OCI-LY1 (cell line): Measurements from ENCODE around the gene EFCC1.

Source experiments
- H2AFZ ChIP-seq: fragments of 200-600 bp; sonication (generic), shearing (Covaris generic); 2 replicates; pipeline ENCODE4 v1.6.0; 2014; ENCODE audit warnings: antibody characterized with exemption, mild to moderate bottlenecking, low read length
- H3F3A ChIP-seq: fragments of 200-600 bp; sonication (generic), shearing (Covaris generic); 2 replicates; pipeline ENCODE4 v1.6.0; 2014; ENCODE audit warnings: mild to moderate bottlenecking, antibody characterized with exemption, low read length, moderate library complexity; ENCODE audit not compliant: insufficient read depth
- H3K27ac ChIP-seq: fragments of 200-600 bp; sonication (generic); 2 replicates; pipeline ENCODE4 v1.5.1; 2014; ENCODE audit warnings: low read length, mixed run types, mild to moderate bottlenecking, low read depth; ENCODE audit not compliant: poor library complexity, severe bottlenecking
- H3K27me3 ChIP-seq: fragments of 200-600 bp; sonication (generic); 2 replicates; pipeline ENCODE4 v1.6.0; 2014; ENCODE audit warnings: antibody characterized with exemption, mild to moderate bottlenecking, low read length, moderate library complexity; ENCODE audit not compliant: insufficient read depth
- H3K36me3 ChIP-seq: fragments of 200-600 bp; sonication (generic); 2 replicates; pipeline ENCODE4 v1.6.1; 2014; ENCODE audit warnings: mild to moderate bottlenecking, antibody characterized with exemption, low read length, moderate library complexity, mixed read lengths; ENCODE audit not compliant: insufficient read depth
- H3K4me1 ChIP-seq: fragments of 200-600 bp; sonication (generic); 2 replicates; pipeline ENCODE4 v1.5.1; 2014; ENCODE audit warnings: mild to moderate bottlenecking, low read length, moderate library complexity; ENCODE audit not compliant: insufficient read depth, severe bottlenecking
- H3K4me2 ChIP-seq: fragments of 200-600 bp; sonication (generic), shearing (Covaris generic); 2 replicates; pipeline ENCODE4 v1.6.1; 2014; ENCODE audit warnings: low read length
- H3K4me3 ChIP-seq: fragments of 200-600 bp; sonication (generic); 2 replicates; pipeline ENCODE4 v1.5.1; 2014; ENCODE audit warnings: low read length, low read depth, mild to moderate bottlenecking, mixed read lengths; ENCODE audit not compliant: poor library complexity, severe bottlenecking
- H3K79me2 ChIP-seq: fragments of 200-600 bp; shearing (Covaris generic); 2 replicates; pipeline ENCODE4 v1.6.1; 2016; ENCODE audit warnings: mixed run types, low read length, mixed read lengths; ENCODE audit not compliant: insufficient read depth
- H3K9ac ChIP-seq: fragments of 200-600 bp; sonication (generic), shearing (Covaris generic); 2 replicates; pipeline ENCODE4 v1.6.1; 2014; ENCODE audit warnings: mild to moderate bottlenecking, low read length, mixed read lengths
- H3K9me2 ChIP-seq: fragments of 200-600 bp; sonication (generic), shearing (Covaris generic); 2 replicates; pipeline ENCODE4 v1.6.1; 2014; ENCODE audit warnings: low read depth, mild to moderate bottlenecking, low read length, mixed read lengths
- H3K9me3 ChIP-seq: fragments of 200-600 bp; shearing (Covaris generic); 2 replicates; pipeline ENCODE4 v1.6.1; 2014; ENCODE audit warnings: low read length, mixed read lengths
- H4K20me1 ChIP-seq: fragments of 200-600 bp; sonication (generic), shearing (Covaris generic); 2 replicates; pipeline ENCODE4 v1.6.0; 2016; ENCODE audit warnings: mild to moderate bottlenecking, low read length; ENCODE audit not compliant: insufficient read depth
- EZH2 ChIP-seq: fragments of 200-600 bp; sonication (generic), shearing (Covaris generic); IDR thresholded peaks from 2 replicates; pipeline ENCODE4 v1.8.0; 2017; ENCODE audit warnings: borderline replicate concordance, mixed run types, mild to moderate bottlenecking, antibody characterized with exemption, low read length, moderate library complexity, mixed read lengths
- TF ChIP-seq, protein P1 (sequence below): fragments of 200-600 bp; sonication (generic), shearing (Covaris generic); IDR thresholded peaks from 2 replicates; pipeline ENCODE4 v1.5.1; 2017; ENCODE audit warnings: mild to moderate bottlenecking, antibody characterized with exemption, low read length, moderate library complexity, mixed read lengths

Gene EFCC1

DNA sequence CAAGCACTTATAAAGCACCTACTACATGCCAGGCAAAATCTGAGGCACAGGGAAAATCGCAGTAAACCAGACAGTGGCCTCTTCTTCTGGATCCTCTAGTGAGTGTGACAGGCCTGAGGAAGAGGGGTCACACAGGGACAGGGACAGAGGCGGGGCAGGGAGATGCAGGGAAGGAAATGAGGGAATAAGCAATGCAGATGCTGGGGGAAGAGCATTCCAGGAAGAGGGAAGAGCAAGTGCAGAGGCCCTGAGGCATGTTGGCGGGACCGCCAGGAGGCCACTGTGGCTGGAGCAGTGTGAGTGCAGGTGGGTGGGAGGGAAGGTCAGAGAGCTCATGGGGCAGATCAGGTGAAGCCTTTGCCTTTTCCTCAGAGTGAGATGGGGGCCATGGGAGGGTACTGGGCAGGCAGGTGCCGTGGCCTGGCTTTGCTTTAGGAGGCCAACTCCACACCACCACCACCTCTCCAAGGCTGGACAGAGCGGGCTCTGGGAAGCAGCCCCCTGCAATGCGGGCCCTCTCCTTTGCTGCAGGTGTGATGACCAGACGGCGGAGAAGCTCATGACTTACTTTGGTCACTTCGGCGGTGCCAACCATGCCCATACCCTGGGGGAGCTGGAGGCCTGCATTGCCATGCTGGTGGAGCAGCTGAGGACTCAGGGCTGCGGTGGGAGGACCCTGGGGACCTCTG is 32.7 kb downstream of the EFCC1 start:
- H3K4me1 ChIP-seq, result no peaks in the 10 kb centered on the region
- no peak for TF ChIP-seq EZH2
- TF ChIP-seq, protein P1, sequence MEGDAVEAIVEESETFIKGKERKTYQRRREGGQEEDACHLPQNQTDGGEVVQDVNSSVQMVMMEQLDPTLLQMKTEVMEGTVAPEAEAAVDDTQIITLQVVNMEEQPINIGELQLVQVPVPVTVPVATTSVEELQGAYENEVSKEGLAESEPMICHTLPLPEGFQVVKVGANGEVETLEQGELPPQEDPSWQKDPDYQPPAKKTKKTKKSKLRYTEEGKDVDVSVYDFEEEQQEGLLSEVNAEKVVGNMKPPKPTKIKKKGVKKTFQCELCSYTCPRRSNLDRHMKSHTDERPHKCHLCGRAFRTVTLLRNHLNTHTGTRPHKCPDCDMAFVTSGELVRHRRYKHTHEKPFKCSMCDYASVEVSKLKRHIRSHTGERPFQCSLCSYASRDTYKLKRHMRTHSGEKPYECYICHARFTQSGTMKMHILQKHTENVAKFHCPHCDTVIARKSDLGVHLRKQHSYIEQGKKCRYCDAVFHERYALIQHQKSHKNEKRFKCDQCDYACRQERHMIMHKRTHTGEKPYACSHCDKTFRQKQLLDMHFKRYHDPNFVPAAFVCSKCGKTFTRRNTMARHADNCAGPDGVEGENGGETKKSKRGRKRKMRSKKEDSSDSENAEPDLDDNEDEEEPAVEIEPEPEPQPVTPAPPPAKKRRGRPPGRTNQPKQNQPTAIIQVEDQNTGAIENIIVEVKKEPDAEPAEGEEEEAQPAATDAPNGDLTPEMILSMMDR, result no peak

DNA sequence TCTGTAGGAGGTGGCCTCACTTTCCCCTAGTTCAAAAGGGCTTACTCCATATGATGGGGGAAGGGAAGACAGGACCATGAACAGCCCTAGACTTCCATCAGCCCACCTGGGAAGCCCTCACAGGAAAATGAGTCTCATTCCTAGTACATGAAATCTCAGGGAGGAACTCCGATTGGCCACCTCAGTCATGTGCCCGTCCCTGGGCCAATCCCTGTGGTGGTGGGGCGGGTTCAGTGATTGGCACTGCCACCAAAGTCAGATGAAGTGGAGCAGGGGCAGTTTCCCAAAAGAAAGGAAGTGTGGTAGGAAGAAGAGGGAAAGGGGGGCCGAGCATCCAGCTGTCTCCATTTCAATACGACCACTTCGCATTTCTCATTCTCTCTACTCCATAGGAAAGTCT is 33.5 kb downstream of the EFCC1 start:
- H3K4me1 ChIP-seq, result no peaks in the 10 kb centered on the region
- no peaks in the 10 kb centered on the region; the same call in 1 of the 2 replicates for H3K36me3 ChIP-seq
- no peaks in the 10 kb centered on the region for H3F3A ChIP-seq
- no peaks in the 10 kb centered on the region for H3K79me2 ChIP-seq
- H2AFZ ChIP-seq, result no peak overlapping the region
- no peak overlapping the region for H3K9ac ChIP-seq
- H3K9me3 ChIP-seq, result no peaks in the 10 kb centered on the region
- TF ChIP-seq, protein P1, result no peak
- TF ChIP-seq EZH2, result no peak
- no peak overlapping the region for H3K4me2 ChIP-seq
- H3K4me3 ChIP-seq, result no peak overlapping the region
- H3K27me3 ChIP-seq, result peaks cover 9% of the 10 kb centered on the region
- H3K27ac ChIP-seq, result no peak overlapping the region
- H3K9me2 ChIP-seq, result no peaks in the 10 kb centered on the region
- no peaks in the 10 kb centered on the region for H4K20me1 ChIP-seq

More for the DNA sequence above, 32.7 kb downstream of the EFCC1 start:
- Histone ChIP-seq H2AFZ (no peak overlapping the region), H3K79me2 (no peaks in the 10 kb centered on the region), H3K4me3 (no peak overlapping the region), H3K36me3 (no peaks in the 10 kb centered on the region; the same call in 1 of the 2 replicates), H3K9me3 (no peaks in the 10 kb centered on the region), H3K27me3 (peaks cover 9% of the 10 kb centered on the region), H3F3A (no peaks in the 10 kb centered on the region), H3K4me2 (no peak overlapping the region), H4K20me1 (no peaks in the 10 kb centered on the region), H3K9me2 (no peaks in the 10 kb centered on the region), H3K27ac (no peak overlapping the region), H3K9ac (no peak overlapping the region)

DNA sequence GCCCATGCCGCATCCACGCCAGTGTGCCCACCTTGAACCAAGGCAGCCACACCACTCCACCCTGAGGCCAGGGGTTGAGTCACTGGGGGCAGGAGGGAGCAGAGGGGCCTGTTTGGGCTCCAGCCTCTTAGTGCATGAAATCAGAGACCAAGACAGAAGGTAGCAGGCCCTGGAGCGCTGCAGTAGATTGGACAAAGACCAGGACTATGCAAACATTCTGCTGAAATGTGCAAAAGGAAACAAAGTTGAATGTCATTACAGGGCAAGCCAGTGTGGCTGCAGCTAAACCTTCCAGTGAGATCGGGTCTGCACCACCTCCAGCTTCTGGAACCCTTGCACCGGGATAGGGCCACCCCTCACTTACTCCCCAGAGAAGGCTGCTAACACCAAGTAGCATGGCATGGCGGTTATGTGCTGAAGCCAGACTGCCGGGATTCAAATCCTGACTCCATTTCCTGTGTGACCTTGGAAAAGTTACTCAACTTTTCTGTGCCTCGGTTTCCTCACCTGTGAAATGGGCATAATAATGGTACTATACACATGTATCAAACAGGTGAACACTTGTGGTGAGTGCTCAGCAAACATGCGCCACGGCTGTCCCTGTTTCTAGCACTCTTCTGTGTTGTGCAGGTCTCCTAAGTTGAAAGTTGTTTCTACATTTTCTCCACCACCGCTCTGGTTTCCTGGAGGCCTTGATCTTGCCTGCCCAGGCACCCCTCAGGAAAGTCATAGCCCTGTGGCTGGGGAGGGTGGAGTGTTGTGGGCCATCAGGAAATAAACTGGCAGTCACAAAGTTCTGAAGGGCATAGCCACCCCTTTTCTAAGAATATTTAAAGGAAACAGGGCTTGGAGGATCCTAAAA is 34.5 kb downstream of the EFCC1 start:
- Histone ChIP-seq H3F3A (no peaks in the 10 kb centered on the region), H3K9me3 (no peaks in the 10 kb centered on the region), H3K36me3 (no peaks in the 10 kb centered on the region), H3K9me2 (no peaks in the 10 kb centered on the region), H3K27ac (no peak overlapping the region), H3K4me2 (no peak overlapping the region), H3K4me3 (no peak overlapping the region), H4K20me1 (no peaks in the 10 kb centered on the region), H3K9ac (no peak overlapping the region), H3K4me1 (no peaks in the 10 kb centered on the region), H3K79me2 (no peaks in the 10 kb centered on the region), H2AFZ (no peak overlapping the region), H3K27me3 (peaks cover 13% of the 10 kb centered on the region)
- no peak for TF ChIP-seq EZH2
- TF ChIP-seq, protein P1, result no peak
